Thyroid gland (tissue), 4 donors: ENCODE data around the gene GRPEL1. TPM values are rescaled to one million over a fixed set of nuclear protein-coding genes. Genes with fewer than 3 reads are reported as not detected.

Source experiments
- DNase-seq, 2 donors: peaks; one replicate each; pipeline ENCODE4 v3.0.0-alpha.2; 2019
- H3K27ac ChIP-seq, 3 donors: fragments of 200-600 bp; sonication (generic); 1 replicate in 2 of 3; 2 replicates in 1 of 3; pipeline ENCODE4 v1.5.1; 2016 to 2019; ENCODE audit warnings: mild to moderate bottlenecking in 1 of 3, moderate library complexity in 1 of 3
- H3K27me3 ChIP-seq: fragments of 200-600 bp; sonication (generic); one replicate; pipeline ENCODE4 v1.5.1; 2019
- H3K36me3 ChIP-seq, 2 donors: fragments of 200-600 bp; sonication (generic); one replicate each; pipeline ENCODE4 v1.5.1; 2016 to 2019
- H3K4me1 ChIP-seq, 2 donors: fragments of 200-600 bp; sonication (generic); one replicate each; pipeline ENCODE4 v1.5.1; 2017 to 2019
- H3K4me3 ChIP-seq, 3 donors: fragments of 200-600 bp; sonication (generic); replicated peaks in 1 of 3; 1 replicate in 2 of 3; 2 replicates in 1 of 3; pipeline ENCODE4 v1.5.1; 2016; ENCODE audit warnings: mild to moderate bottlenecking in 1 of 3
- H3K9me3 ChIP-seq: fragments of 200-600 bp; sonication (generic); one replicate; pipeline ENCODE4 v1.5.1; 2017
- CTCF ChIP-seq, 6 experiments: fragments of 200-600 bp in 3 of 6; fragments of 450-650 bp in 3 of 6; sonication (generic) in 3 of 6; IDR thresholded peaks; one replicate each; pipeline ENCODE4 v1.5.1; 2016 to 2019; ENCODE audit warnings: antibody characterized with exemption in 6 of 6, mild to moderate bottlenecking in 2 of 6, inconsistent platforms in 1 of 6, moderate library complexity in 1 of 6
- POLR2A ChIP-seq, 2 donors: fragments of 450-650 bp; IDR thresholded peaks; one replicate each; pipeline ENCODE4 v1.6.1; 2017; ENCODE audit warnings: antibody characterized with exemption in 2 of 2, mild to moderate bottlenecking in 2 of 2, moderate library complexity in 1 of 2
- WGBS, 2 donors: methylation state at CpG; one replicate each; pipeline ENCODE4 v1.1.5; 2017; 5-methylcytosine and 5-hydroxymethylcytosine counted together
- intact Hi-C: fragments of 100-400 bp; cut with DNase I; formaldehyde crosslinking; loops from one replicate; pipeline ENCODE4 v1.15.1; 2023
- total RNA-seq, 4 donors: library from RNA; depleted of rRNA; stranded (reverse); fragments of >200 nt; gene quantifications; one replicate each; pipeline ENCODE4 v1.2.3, GENCODE V29; 2016

GRPEL1 gene
- 10 to 100 TPM; 13.4 to 21.9 (median 17.5) TPM for total RNA-seq

- Histone ChIP-seq H3K4me3 (peak within 1 kb of the TSS; percentile 71 to 95 (median 88)), H3K27me3 (no peaks in the 10 kb centered on the region), H3K9me3 (no peaks in the 10 kb centered on the region), H3K36me3 (peaks cover 9 to 14% of the 10 kb centered on the region in 2 donors), H3K27ac (peak within 1 kb of the TSS; percentile 48 to 78 (median 67)), H3K4me1 (peaks cover 16 to 18% of the 10 kb centered on the region in 2 donors)
- DNase-seq: peak; percentile 99 to 100
- TF ChIP-seq CTCF (IDR thresholded peaks at IDR 0.05) (peak in 1 of 6 experiments; percentile 13), POLR2A (IDR thresholded peaks at IDR 0.05) (peak; percentile 54 to 95)
- WGBS, 2 donors: 0 to 1% methylated on average over 6 to 27 of the region's 81 CpGs
- intact Hi-C loops: loop anchor here (2.0 to 5.0 kb wide), 2 partner anchors 25 to 80 kb away; partner anchors contain the start of gene TADA2B
Observed at GRCh38 chr4:7067452-7068278, at the start of gene GRPEL1. TSS of gene GRPEL1 (minus strand) at chr4:7068064. CDS start at chr4:7068032, 32 bp downstream.

GRCh38 chr4:7116705-7117104 is 48.8 kb upstream of the GRPEL1 start:
- H3K9me3 ChIP-seq: no peaks in the 10 kb centered on the region
- H3K36me3 ChIP-seq: no peaks in the 10 kb centered on the region
- H3K27ac ChIP-seq: no peak overlapping the region
- no peak for TF ChIP-seq POLR2A (IDR thresholded peaks at IDR 0.05)
- TF ChIP-seq CTCF (IDR thresholded peaks at IDR 0.05): no peak
- WGBS, 2 donors: 68 to 95% methylated on average over 4 to 6 of the region's 6 CpGs
- H3K27me3 ChIP-seq: no peaks in the 10 kb centered on the region
- H3K4me3 ChIP-seq: no peak overlapping the region
- intact Hi-C loops: no loop called here
- H3K4me1 ChIP-seq: peaks cover 11 to 14% of the 10 kb centered on the region in 2 donors
- no peak for DNase-seq

GRCh38 chr4:7115557-7116340 is 47.9 kb upstream of the GRPEL1 start:
- TF ChIP-seq POLR2A (IDR thresholded peaks at IDR 0.05): no peak
- no peak for TF ChIP-seq CTCF (IDR thresholded peaks at IDR 0.05)

GRCh38 chr4:7112656-7113055 is 44.8 kb upstream of the GRPEL1 start:
- Histone ChIP-seq H3K4me1 (peaks cover 4 to 7% of the 10 kb centered on the region in 2 donors), H3K27me3 (no peaks in the 10 kb centered on the region), H3K9me3 (no peaks in the 10 kb centered on the region), H3K4me3 (no peak overlapping the region), H3K36me3 (no peaks in the 10 kb centered on the region), H3K27ac (no peak overlapping the region)
- intact Hi-C loops: no loop called here
- WGBS, 2 donors: 58 to 65% methylated on average over 6 to 9 of the region's 9 CpGs
- peak; percentile 62 to 69 for DNase-seq
- TF ChIP-seq POLR2A (IDR thresholded peaks at IDR 0.05) (no peak), CTCF (IDR thresholded peaks at IDR 0.05) (no peak)

More at GRCh38 chr4:7115557-7116340, 47.9 kb upstream of the GRPEL1 start:
- no peak overlapping the region for H3K4me3 ChIP-seq
- 88 to 89% methylated on average over 19 to 21 of the region's 22 CpGs for WGBS, 2 donors
- no peak for DNase-seq
- no peak overlapping the region for H3K27ac ChIP-seq
- H3K9me3 ChIP-seq: no peaks in the 10 kb centered on the region
- no peaks in the 10 kb centered on the region for H3K36me3 ChIP-seq
- H3K27me3 ChIP-seq: no peaks in the 10 kb centered on the region
- H3K4me1 ChIP-seq: peaks cover 4 to 7% of the 10 kb centered on the region in 2 donors
- intact Hi-C loops: no loop called here
